Measurements from ENCODE around the gene TGM3.

Gene TGM3

DNA sequence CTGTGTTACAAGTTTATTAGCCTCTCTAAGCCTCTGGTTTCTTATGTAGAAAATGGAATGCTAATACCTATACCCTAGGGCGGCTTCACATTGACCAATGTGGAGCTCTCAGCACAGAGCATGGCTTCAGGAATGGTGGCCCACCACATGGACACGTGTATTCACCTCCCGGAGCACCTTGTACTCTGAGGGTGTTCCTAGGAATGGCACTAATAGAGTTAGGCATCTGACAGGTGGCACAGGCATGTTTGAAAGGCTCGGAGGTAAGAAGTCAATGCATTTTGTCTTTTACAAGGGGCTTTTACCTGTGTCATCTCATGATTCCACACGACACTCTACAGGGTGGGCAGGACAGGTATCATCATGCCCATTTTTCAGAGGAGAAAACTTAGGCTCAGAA is 5.3 kb upstream of the TGM3 start:
- H3K4me3 ChIP-seq (ENCODE audit: low read depth, low read length) = no peak overlapping the region
- TF ChIP-seq, protein P1, sequence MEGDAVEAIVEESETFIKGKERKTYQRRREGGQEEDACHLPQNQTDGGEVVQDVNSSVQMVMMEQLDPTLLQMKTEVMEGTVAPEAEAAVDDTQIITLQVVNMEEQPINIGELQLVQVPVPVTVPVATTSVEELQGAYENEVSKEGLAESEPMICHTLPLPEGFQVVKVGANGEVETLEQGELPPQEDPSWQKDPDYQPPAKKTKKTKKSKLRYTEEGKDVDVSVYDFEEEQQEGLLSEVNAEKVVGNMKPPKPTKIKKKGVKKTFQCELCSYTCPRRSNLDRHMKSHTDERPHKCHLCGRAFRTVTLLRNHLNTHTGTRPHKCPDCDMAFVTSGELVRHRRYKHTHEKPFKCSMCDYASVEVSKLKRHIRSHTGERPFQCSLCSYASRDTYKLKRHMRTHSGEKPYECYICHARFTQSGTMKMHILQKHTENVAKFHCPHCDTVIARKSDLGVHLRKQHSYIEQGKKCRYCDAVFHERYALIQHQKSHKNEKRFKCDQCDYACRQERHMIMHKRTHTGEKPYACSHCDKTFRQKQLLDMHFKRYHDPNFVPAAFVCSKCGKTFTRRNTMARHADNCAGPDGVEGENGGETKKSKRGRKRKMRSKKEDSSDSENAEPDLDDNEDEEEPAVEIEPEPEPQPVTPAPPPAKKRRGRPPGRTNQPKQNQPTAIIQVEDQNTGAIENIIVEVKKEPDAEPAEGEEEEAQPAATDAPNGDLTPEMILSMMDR (IDR thresholded peaks at IDR 0.05; ENCODE audit: low read depth, low read length, missing control alignments) = no peak
- no peak for DNase-seq (ENCODE audit: low read depth)
- in situ Hi-C loops (cut with HindIII; ENCODE audit: low sequenced_read_pairs) = no loop called here

DNA sequence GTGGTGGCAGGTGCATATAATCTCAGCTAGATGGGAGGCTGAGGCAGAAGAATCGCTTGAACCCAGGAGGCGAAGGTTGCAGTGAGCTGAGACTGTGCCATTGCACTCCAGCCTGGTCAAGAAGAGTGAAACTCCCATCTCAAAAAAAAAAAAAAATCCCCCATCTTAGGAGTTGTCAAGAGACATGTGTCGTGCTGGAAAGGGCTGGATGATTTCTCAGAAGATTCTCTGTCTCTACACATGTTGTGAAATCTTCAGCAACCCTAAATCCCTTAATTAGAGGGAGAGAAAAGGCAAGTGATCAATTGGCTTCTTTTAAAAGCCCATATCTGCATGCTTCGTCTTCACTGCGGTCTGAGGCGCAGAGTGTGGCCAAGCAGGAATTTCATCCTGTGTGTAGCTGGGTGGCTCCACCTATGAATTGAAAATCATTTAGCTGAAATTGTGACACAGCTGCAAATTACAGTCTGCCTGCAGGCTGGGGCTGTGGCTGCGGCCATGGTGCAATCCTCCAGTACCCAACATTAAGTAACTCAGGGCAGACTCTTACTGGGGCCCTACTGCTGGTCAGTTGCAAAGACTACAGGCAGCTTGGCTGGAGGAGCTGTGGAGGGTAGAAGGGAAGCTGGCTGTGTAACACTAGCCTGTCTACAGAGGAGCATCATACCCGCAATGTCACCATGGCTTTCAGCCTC is 3.2 kb upstream of the TGM3 start:
- in situ Hi-C loops (cut with HindIII; ENCODE audit: low sequenced_read_pairs) = no loop called here
- no peak for DNase-seq (ENCODE audit: low read depth)
- H3K4me3 ChIP-seq (ENCODE audit: low read depth, low read length) = no peak overlapping the region
- TF ChIP-seq, protein P1 (IDR thresholded peaks at IDR 0.05; ENCODE audit: low read depth, low read length, missing control alignments) = no peak

DNA sequence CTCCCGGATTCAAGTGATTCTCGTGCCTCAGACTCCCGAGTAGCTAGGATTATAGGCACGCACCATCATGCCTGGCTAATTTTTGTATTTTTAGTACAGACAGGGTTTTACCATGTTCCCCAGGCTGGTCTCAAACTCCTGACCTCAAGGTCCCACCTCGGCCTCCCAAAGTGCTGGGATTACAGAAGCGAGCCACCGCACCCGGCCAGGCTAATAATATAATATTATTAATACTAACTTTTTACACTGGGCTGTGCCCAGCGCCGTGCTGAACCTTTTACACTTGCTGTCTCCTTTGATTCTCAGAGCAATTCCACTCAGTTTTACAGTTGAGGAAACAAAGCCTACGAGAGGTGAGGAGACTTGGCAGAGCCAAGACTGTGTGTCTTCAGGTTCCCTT is 2.3 kb upstream of the TGM3 start:
- TF ChIP-seq, protein P1 (IDR thresholded peaks at IDR 0.05; ENCODE audit: low read depth, low read length, missing control alignments) = no peak
- H3K4me3 ChIP-seq (ENCODE audit: low read depth, low read length) = no peak overlapping the region
- in situ Hi-C loops (cut with HindIII; ENCODE audit: low sequenced_read_pairs) = no loop called here
- DNase-seq (ENCODE audit: low read depth) = no peak

GRCh38 chr20:2293971-2294370 is 1.8 kb upstream of the TGM3 start:
- in situ Hi-C loops (cut with HindIII; ENCODE audit: low sequenced_read_pairs) = no loop called here
- DNase-seq (ENCODE audit: low read depth) = no peak
- no peak overlapping the region for H3K4me3 ChIP-seq (ENCODE audit: low read depth, low read length)
- TF ChIP-seq, protein P1 (IDR thresholded peaks at IDR 0.05; ENCODE audit: low read depth, low read length, missing control alignments) = no peak

DNA sequence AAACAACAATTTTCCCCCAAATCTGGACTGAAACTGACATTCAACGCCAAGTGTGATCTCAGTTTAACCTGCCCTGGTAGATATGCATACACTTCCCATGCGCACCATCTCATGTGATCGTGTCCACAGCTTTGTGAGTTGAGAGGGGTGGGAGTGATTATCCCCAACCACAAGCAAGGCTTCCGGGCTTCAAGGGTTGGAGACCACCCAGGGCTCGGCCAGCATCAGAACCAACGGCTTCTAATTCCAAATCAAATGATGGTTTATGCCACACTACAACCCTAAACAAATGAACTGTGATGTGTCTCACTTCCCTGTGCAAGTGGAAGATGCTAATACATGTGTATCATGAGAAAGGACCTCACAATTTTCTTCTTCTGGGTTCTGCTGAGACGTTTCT is 515 bp upstream of the TGM3 start:
- TF ChIP-seq, protein P1 (IDR thresholded peaks at IDR 0.05; ENCODE audit: low read depth, low read length, missing control alignments) = no peak
- DNase-seq (ENCODE audit: low read depth) = no peak
- in situ Hi-C loops (cut with HindIII; ENCODE audit: low sequenced_read_pairs) = no loop called here
- H3K4me3 ChIP-seq (ENCODE audit: low read depth, low read length) = no peak overlapping the region

GRCh38 chr20:2296524-2297356 is 939 bp downstream of the TGM3 start:
- TF ChIP-seq, protein P1 (IDR thresholded peaks at IDR 0.05; ENCODE audit: low read depth, low read length, missing control alignments) = no peak
- H3K4me3 ChIP-seq (ENCODE audit: low read depth, low read length) = no peak overlapping the region
- in situ Hi-C loops (cut with HindIII; ENCODE audit: low sequenced_read_pairs) = no loop called here
- DNase-seq (ENCODE audit: low read depth) = no peak

Measured in astrocyte of the cerebellum (primary cell).